Hematopoietic multipotent progenitor cell treated with erythropoietin and hydrocortisone succinate and interleukin-3 and kit ligand, for 15 days (in vitro differentiated cells): ENCODE data around the gene GLB1L2.
A peak's percentile ranks its signal among the peaks of the same experiment; 100 is the strongest.

ENCODE experiments used
- DNase-seq: peaks from one replicate; pipeline ENCODE4 v3.0.0-alpha.2; 2015; ENCODE audit warnings: low spot score

The GLB1L2 gene

DNA sequence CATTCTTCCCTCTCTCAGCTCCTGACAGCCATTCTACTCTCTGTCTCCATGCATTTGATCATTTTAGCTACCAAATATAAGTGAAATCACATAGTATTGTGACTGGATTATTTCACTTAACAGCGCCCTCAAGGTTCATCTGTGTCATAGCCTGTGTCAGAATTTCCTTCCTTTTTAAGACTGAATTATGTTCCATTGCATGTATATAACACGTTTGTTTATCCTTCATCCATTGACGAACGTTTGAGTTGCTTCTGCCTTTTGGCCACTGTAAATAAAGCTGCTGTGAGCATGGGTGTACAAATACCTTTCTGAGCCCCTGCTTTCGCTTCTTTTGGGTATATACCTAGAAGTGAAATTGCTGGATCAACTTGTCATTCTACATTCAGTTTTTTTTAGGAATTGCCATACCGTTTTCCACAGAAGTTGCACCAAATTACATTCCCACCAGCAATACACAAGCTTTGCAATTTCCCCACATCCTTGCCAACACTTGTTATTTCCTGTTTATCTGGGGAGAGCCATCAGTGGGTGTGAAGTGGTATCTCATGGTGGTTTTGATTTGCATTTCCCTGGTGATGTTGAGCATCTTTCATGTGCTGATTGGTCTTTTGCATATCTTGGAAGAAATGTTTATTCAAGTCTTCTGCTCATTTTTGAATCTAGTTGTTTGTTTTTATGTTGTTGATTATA, 17.5 kb downstream of the GLB1L2 start:
- no peak for DNase-seq

DNA sequence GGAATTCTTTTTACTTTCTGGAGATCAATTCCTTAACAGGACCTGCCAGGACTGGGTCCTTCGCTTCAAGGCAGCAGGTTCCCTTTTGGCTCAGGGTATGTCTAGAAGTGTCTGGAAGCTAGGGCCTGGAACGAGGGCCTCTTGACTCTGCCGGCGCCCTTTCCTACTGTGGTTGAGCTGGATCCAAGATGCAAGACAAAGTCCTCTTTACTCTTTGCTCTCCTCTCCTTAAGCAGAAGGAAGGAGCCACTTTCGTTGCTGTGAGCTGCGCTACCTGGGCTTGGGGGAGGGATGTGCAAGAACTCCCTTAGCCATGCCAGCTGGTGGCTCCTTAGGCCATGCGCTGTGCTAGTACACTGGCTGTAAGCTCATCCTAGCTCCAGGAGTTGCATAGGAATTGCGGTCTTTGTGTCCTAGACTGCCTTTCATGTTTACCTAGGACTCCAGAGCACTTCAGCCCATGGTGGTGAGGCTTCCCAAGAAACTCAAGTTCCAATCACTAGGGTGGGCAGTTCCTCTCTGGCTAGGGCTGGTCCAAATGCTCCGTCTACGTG, 18.1 kb downstream of the GLB1L2 start:
- no peak for DNase-seq

DNA sequence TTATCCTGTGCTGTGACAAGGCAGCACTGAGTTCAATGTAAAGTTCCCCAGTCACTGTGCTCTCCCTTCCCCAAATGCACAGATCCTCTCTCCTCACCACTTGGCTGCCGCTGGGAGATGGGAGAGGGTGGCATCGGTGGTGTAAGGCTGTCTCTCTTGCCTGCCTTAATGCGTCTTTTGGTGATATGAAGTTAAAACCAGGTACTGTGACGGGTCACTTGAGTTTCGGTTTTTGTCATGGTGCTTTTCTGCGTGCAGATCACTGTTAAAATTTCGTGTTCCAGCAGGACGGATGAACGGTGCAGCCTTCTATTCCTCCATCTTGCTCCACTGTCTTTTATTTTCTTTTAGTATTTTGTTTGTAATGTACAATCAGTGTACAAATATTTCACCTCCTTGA, 18.6 kb downstream of the GLB1L2 start:
- no peak for DNase-seq

DNA sequence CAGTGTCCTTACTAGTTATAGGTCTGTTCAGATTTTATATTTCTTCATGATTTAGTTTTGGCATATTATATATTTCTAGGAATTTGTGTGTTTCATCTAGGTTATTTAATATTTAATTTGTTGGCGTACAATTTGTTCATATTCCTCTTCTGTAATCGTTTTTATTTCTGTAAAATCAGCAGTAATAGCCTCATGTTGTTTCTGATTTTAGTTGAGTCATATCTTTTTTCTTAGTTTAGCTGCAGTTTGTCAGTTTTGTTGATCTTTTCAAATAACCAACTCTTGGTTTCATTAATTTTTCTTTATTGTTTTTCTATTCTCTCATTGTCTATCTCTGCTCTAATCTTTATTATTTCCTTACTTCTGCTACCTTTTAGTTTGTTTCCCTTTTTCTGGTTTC, 20.3 kb downstream of the GLB1L2 start:
- no peak for DNase-seq

DNA sequence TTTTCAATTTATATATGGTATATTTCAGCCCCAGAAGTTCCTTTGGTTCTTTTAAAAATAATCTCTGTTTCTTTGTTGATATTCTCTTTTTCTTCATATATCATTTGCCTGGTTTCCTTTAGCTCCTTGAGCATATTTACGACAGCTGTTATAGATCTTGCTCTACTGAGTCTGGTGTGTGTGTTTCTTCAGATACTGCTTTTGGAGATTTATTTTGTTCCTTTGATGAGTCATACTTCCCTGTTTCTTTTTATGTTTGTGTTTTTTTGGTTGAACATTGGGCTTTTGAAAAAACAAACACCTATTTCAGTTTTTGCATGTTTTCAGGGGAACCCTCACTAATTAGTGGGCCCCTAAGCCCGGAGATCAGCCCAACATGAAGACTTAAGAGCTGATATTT, 23.3 kb downstream of the GLB1L2 start:
- no peak for DNase-seq

DNA sequence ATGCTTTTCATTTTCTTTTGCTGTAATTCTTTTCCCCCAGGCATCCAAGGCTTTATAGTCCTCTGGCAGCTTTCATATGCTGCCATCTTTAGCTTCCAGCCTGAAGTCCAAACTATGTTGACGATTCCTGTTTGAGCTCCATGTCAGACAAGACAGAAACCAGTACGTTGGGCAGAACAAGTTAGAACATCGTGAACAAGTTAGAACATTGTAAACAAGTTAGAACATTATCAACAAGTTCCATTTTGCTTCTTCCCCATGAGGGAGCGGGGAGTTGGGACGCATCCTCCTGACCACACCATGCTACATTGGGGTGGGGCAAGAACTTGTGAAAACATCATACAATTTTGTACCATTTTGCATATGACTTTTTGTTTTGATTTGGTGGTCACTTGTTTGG, 23.9 kb downstream of the GLB1L2 start:
- no peak for DNase-seq

DNA sequence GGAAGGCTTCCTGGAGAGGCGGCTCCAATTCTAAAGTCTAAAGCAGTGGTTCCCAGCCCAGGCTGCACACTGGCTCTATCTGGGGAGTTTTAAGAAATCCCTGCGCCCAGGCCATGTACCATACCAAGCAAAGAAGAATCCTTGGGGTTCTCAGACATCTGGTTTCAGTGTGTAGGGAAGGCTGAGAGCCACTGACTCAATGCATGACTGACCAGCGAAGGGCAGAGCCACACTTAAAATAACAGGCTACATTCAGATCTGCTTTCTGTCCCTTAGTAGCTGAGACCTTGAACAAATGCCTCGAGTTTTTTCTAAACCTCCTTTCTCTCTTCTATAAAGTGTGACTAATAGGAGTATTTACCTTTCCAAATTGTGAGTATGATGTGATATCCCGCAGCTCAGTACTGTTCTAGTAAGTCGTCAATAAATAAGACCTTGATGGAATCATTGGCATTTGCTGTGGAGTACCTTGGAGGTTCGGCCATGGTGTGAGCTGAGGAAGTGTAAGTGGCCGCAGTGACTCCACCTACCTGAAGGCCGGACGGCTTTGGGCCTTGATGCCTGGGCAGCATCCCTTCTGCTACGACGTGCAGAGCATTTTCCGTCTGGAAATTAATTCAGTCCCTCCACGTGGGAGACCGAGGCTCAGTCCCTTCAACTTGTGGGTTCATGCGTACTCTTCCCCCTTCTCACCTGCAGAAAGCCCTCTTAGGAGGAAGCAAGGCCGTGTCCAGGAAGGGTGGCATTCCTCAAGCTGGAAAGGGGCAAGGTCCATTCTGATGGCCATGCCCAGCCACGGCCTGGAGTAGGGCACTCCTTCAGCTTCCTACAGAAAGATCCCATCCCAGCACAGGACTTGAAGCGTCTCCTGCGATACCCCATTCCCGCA, 25.1 kb downstream of the GLB1L2 start:
- DNase-seq, result no peak

DNA sequence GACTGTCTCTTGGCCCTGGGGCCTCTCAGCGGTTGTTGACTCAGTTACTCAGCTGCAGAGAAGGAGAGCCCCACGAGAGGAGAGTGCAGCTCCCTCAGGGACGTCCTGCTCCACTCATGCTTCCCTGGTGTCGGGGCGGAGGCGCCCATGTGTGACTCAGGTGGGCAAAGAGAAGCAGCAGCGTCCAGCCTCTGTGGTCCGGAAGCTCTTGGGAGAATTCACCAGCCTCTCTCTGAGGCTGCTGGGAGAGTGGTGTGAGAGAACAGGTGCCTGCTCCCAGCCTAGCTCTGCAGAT, 25.7 kb downstream of the GLB1L2 start:
- no peak for DNase-seq

DNA sequence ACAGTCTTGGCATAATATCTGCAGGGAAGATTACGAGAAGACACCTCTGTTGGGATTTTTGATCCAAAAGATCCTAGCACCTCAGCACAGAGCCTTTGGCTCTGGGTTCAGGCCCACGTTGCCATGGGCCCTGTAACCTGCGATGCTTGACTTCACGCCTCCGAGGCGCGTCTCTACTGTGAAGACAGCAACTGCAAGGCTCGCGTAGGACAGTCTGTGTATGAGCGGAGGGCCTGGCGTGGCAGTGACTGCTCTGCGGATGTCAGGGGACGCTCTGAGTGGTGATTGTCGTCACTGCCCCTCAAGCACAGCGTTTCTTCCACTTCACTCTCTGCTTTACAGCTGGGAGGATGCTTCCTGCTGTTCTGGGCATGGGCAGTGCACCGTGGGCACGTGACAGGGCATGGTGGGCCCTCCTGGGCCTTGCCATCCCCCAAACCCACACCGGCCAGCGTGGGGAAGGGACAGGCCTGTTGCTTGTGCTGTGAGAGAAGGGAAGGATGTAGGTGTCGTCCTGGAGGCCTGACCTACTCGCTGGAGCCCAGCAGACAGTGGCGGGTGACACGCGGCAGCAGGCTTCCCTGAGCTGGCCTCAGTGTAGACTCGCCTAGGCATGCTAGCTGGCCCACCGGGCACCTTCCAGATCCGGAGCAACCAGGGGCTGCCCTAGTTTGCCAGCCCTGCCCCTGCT, 26.5 kb downstream of the GLB1L2 start:
- DNase-seq, result no peak

DNA sequence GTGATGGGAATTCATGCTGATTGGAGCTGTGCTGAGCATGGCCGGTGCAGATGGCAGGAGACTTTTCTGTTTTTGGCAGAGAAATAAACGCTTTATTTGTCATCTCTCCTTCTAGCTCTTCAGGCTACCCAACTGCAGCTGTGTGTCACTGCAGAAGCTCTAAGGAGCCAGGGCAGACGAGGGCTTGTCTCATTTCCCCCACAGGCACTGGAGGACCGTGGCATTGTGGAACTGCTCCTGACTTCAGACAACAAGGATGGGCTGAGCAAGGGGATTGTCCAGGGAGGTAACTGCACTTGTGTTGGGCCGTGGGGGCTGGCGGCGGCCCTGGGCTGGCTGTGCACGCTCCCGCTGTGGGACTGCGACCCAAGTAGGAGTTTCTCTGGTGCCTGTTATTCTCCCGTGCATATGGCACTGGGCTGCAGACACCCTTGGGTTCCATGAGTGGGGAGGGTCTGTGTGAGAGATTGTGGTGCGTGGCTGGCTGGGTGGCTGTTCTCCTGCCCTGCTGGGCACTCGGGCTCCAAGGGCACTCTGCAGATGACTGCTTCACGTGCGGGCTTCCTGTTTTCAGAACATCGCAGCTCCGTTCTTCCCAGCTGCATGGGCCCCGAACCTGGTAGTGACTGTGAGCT, 27.2 kb downstream of the GLB1L2 start:
- DNase-seq, result no peak

DNA sequence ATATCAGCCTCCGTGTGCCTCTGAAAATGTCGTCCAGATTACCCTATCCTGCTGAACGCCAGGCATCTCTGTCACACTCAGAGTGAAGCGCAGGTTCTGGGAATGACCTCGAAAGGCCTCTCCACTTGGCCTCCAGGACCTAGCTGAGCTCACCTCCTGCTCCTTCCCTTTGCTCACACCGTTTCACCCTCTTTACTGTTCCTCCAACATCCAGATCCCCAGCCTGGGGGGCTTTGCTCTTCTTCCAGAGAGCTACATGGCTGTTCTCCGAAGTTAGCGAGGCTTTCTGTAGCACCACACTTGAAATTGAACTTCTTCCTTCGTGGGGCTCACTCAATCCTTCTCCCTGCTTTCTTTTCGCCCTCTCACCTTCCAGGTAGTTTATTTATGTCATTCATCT, 27.9 kb downstream of the GLB1L2 start:
- no peak for DNase-seq

DNA sequence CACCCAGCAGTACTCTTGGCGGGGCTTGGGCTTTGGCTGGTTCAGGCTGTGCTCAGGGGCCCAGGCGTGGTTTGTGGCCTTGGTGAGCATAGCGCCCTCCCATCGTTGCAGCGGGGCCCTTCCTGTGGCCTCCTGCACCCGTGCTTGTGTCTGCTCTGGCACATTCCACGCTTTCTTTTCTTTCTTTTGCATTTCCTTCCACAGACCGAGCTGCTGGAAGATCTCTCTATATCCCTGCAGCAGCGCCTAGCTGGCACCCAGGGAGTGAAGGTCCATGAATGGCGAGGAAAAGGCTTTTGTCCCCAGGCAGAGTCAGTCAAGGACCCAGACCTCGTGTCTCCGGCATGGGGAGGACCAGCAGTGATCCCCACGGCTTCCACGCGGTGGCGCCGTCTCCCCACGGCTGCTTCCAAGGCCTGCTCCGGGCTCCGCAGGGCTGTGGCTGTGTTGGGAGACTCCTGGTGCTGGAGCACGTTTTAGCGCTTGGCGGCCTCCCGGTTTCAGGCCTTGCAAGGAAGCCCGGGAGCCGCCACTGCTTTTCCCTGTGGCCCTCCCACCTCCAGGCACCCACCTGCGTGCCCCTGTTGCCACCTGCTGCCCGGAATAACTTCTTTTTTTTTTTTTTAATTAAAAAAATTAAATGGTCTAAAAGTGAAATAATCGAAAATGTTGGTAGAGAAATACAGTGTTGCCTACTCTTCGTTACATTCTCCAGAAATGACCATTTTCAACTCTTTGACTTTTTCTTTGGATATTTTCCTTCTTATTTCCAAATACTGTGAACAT, 28.5 kb downstream of the GLB1L2 start:
- peak; percentile 15 for DNase-seq

DNA sequence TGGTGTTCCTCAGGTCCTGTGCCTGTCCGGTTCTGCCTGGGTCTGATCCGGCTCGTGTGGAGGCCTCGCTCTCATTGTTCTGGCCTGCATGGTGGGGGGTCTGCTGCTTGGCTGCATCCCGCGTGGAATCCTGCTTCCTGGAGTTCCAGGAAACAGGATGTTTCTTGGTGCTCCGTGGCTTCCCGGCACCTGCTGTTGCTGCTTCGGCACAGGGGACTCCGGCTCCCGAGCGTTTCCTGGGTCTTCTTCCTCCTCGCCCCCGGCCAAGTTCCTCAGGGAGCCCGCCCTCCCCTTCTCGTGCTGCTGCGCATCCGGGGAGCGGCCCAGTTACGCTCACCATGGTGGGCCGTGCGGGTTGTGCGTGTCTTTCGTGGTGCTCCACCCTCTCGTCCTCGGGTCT, 29.9 kb downstream of the GLB1L2 start:
- DNase-seq, result no peak

DNA sequence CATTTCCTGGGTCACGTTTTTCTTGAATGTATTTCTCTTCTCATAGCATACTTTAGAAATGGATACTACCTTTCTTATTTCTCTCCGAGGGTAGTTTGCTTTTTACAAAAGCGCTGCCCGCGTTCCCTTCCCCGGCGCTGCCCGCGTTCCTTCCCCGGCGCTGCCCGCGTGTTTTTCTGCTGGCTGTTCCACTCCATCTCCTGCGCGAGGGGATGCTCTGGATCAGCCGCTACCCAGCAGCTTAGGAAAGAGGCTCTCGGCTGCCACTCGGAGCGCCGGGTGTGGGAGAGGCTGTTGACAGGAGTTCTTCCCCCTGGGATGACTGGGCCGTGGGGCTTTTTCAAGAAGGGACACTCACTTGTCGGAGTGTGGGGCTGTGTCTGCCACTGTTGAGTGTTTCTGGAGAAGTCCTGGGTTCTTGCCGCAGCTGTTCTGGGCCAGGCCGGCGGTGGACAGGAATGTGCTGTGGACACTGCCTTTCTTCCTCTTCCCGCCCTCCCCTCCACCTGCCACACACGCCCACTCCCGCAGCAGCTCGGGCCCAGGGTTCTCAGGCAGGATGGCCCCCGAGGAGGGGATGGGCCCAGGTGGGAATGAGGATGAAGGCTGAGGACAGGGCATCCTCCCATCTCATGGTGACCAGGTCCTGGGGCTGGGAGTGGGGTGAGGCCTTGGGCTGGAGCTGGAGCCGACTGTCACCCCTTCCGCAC, 30.6 kb downstream of the GLB1L2 start:
- no peak for DNase-seq

DNA sequence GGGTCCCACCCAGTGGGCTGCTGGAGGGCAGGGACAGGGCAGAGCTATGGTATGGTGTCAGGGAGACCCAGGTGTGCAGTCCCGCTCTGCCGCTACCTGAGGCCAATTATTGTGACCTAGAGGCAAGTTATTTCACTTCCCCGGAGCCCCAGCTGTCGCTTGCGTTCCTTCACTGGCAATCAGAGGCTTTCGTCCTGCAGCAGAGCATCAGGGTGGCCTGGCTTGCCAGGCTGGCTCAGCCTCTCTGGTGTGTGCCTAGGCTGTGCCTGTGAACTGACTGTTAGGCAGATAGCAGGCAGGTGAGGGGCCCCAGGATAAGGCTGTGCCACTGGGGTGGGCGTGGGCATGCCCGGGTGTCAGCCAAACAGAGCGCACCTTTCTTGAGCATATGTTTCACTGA, 31.4 kb downstream of the GLB1L2 start:
- DNase-seq, result no peak

DNA sequence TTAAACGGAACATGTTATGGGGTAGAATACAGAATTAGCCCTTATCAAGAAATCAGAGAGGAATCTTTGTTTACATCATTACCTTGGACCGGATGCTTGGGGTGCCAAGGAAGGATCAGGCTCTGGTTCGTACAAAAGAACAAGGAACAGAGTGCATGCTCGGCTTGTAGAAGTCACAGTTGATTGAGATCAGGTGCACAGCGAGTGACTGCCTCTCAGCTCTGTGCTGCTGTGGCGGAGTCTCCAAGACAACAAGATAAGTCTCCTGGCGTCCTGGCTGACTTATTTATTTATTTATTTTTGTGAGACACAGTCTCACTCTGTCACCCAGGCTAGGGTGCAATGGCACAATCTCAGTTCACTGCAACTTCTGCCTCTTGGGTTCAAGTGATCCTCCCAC, 31.8 kb downstream of the GLB1L2 start:
- DNase-seq, result no peak

DNA sequence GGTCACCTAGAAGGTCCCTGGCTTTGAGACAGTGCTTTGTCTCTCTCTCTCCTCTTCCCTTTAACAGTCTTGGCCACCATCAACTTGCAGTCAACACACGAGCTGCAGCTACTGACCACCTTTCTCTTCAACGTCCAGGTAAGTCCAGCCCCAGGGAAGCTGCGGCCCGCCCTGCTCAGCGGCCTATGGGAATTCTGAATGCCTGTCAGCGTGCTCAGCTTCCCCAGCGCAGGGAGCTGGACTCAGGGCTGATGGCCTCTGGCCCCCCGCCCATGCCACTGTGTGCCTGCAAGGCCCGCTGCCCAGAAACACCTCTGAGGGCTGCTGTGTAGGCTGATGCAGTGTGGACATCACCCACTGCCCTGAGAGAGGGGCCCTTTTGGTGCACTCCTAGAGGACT, 32.5 kb downstream of the GLB1L2 start:
- no peak for DNase-seq

DNA sequence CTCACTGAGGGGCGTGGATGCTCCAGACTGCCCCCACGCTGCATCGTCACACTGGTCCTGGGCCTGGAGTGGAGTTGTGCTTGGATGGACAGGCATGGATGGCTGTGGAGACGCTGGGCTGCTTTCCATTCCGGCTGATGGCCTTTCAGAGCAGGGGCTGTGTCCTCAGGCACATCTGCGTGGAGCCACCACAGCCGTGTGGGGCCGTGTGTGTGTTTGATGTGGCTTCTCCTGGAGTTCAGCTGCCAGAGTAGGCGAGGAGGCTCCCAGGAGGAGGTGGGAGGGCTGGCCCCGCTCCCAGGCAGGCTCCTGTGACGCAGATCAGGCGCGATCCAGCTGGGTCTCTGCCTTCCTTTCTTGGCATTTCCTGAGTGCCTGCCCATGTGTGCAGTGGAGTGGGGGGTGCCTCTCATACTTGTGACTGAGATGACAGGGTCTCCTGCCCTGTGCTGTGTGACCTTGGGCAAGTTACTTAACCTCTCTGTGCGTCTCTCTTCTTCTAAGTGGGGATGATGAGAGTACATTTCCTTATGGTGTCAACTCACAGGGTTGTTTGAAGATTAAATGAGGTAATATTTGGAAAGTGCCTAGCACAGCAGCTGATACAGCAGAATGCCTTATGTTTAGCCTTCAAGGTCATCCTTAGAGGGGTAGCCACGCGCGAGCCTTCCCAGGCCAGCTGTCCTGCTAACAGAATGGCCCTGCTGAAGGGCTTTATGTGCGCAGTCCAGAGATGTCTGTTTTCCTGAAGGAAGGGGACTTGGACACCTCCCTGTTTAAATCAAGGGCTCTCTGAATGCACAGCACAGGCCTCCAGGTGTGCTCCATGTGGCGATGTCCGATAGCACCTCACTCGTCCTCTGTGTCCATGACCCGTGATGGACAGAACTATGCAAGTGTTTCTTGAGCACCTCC, 33.5 kb downstream of the GLB1L2 start:
- no peak for DNase-seq

DNA sequence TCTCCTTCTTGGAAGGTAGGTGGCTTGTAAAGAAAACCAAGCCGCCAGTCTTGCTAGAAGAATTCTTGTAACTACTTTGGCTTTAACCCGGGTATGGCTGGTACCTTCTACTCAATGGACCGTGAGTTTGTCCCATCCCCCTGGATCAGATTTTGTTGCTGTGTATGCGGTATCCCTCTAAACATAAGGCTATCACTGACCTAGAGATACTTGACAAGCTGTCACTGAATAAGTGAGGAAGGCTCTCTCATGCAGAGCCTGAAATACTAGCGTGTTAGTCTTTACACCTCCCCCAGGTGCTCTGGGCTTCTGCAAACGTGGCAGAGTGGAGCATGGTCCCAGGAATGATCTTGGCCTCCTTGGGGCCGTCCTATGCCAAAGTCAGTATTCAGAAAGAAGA, 34.5 kb downstream of the GLB1L2 start:
- DNase-seq, result no peak

DNA sequence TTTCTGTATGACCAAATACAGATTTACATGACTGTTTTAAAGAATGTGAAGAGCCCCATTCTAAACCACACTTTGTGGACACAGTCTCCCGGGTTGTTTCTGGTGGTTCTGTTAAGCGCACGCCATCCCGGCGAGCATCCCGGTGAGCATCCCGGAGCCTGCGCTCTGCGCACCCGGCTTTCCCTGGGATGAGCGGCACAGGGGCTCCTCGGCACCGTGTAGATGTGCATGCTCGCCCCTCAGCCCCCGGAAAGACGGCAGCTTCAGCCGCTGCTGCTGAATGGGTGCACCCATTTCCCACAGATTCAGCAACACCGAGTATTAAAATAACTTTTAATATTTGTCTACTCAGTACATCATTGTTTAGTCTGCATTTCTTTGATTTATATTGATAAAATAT, 36.0 kb downstream of the GLB1L2 start:
- no peak for DNase-seq
